IPS-18a (cell line): ENCODE results near the gene CHD1.

Experiments
- H3K27ac ChIP-seq: one replicate; pipeline ENCODE4 v1.5.1; 2013; ENCODE audit warnings: low read length
- H3K27me3 ChIP-seq: one replicate; pipeline ENCODE4 v1.6.1; 2013; ENCODE audit warnings: mild to moderate bottlenecking, low read length; ENCODE audit not compliant: control insufficient read depth, insufficient read depth
- H3K36me3 ChIP-seq: one replicate; pipeline ENCODE4 v1.6.1; 2013; ENCODE audit warnings: low read depth, low read length; ENCODE audit not compliant: control insufficient read depth
- H3K4me1 ChIP-seq: one replicate; pipeline ENCODE4 v1.6.1; 2013; ENCODE audit warnings: low read depth, low read length; ENCODE audit not compliant: control insufficient read depth
- H3K4me3 ChIP-seq: one replicate; pipeline ENCODE4 v1.5.1; 2013; ENCODE audit warnings: low read length
- H3K9ac ChIP-seq: one replicate; pipeline ENCODE4 v1.6.1; 2013; ENCODE audit warnings: mild to moderate bottlenecking, low read length, moderate library complexity
- H3K9me3 ChIP-seq: one replicate; pipeline ENCODE4 v1.6.1; 2013; ENCODE audit warnings: low read depth, low read length; ENCODE audit not compliant: control insufficient read depth

The CHD1 gene

GRCh38 chr5:98934546-98934945, 5.7 kb upstream of the CHD1 start:
- Histone ChIP-seq H3K9ac (no peak overlapping the region), H3K4me1 (peaks cover 21% of the 10 kb centered on the region), H3K27ac (no peak overlapping the region), H3K27me3 (no peaks in the 10 kb centered on the region), H3K9me3 (no peaks in the 10 kb centered on the region), H3K4me3 (no peak overlapping the region), H3K36me3 (no peaks in the 10 kb centered on the region)

DNA sequence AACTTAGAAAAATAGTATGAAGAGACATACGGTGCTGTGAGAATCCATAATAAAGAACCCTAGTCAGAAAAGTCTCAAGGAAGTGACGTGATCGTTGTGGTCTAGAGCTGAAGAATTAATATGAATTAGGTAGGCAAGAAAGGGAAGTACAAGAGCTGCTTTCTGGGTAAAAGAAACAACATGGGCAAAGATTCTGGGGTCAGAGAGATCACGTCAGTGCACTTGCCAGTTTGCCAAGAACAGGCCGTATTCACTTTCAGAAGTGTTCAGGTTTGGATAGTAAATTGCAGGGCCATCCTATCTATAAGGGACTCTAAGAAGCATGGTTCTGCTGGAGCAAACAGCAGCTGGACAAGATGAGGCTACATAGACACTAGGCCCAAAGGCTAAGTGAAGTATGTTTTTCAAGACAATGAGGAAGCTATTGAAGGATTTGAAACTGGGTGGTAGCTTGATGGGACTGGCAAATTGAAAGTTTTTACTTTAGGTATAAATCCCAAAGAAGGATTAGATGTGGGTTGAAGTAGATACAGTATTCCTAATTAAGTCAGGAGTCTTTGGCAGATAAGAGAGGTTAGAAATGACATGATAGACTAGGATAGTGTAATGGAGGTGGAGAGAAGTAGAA, 4.8 kb upstream of the CHD1 start:
- Histone ChIP-seq H3K4me3 (no peak overlapping the region), H3K36me3 (no peaks in the 10 kb centered on the region), H3K9me3 (no peaks in the 10 kb centered on the region), H3K27me3 (no peaks in the 10 kb centered on the region), H3K9ac (no peak overlapping the region), H3K27ac (no peak overlapping the region), H3K4me1 (peaks cover 15% of the 10 kb centered on the region)

DNA sequence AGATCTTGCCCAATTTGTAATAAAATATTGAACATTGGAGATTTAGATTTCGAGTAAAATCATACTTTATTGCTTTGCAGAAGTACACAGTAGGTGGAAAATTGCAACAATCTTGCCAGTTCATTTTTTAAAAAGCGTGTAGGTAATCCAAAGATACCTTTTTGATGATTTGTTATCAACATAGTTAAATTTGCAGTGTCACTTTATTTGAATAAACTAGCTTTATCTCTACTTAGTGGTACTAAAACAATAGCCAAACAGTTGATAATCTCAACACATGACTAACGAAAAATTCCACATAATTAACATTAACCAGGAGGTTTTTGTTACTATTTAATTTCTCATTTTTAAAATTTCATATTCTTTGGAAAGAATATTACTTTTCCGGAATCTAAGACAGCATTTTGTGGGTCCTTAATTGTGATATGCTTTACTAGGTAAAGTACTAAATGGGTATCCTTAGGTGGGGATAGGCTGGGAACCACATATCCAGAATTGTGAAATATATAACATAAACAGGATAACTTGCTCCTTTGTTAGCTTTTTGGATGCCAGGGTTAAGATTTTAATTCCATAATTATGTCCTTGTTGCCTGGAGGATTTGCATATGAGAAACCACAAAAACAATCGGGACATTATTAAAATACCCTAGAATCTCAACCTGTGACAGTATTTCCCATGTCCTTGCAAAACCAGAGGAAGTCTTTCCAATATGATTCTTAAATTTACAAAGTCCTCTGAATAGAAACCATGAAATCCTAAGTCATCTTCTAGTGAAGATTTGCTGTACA, 2.4 kb upstream of the CHD1 start:
- Histone ChIP-seq H3K4me1 (peaks cover 7% of the 10 kb centered on the region), H3K36me3 (no peaks in the 10 kb centered on the region), H3K27me3 (no peaks in the 10 kb centered on the region), H3K9ac (no peak overlapping the region), H3K9me3 (no peaks in the 10 kb centered on the region), H3K27ac (no peak overlapping the region), H3K4me3 (no peak overlapping the region)

DNA sequence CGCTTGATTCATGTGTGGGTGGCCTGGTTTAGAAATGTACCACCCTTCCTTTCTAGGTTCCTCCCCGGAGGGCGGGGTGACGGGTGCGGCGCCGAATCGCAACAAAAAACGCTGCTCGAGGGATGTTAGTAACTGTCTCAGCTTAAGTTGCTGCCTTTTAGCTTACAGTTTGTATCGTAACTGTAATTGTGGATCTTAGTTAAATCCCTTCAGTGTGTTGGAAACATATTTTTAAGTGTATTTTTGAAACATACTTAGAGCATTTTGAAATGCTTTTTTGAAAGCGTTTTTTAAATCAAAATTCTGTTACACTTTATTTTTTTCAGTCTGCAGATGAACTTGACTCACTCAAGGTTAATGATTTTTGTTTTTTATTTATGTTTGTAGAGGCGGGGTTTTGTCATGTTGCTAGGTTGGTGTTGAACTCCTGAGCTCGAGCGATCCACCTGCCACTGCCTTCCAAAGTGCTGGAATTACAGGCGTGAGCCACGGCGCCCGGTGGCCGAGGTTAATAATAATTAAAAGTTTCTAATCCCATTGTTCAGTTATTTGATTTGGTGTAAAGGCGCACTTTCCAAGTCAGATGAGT, 997 bp upstream of the CHD1 start:
- H3K36me3 ChIP-seq, result peaks cover 12% of the 10 kb centered on the region
- peak overlapping the region; percentile 77 for H3K9ac ChIP-seq
- no peaks in the 10 kb centered on the region for H3K27me3 ChIP-seq
- H3K4me3 ChIP-seq, result peak overlapping the region; percentile 91
- H3K27ac ChIP-seq, result no peak overlapping the region
- no peaks in the 10 kb centered on the region for H3K9me3 ChIP-seq
- peaks cover 7% of the 10 kb centered on the region for H3K4me1 ChIP-seq

DNA sequence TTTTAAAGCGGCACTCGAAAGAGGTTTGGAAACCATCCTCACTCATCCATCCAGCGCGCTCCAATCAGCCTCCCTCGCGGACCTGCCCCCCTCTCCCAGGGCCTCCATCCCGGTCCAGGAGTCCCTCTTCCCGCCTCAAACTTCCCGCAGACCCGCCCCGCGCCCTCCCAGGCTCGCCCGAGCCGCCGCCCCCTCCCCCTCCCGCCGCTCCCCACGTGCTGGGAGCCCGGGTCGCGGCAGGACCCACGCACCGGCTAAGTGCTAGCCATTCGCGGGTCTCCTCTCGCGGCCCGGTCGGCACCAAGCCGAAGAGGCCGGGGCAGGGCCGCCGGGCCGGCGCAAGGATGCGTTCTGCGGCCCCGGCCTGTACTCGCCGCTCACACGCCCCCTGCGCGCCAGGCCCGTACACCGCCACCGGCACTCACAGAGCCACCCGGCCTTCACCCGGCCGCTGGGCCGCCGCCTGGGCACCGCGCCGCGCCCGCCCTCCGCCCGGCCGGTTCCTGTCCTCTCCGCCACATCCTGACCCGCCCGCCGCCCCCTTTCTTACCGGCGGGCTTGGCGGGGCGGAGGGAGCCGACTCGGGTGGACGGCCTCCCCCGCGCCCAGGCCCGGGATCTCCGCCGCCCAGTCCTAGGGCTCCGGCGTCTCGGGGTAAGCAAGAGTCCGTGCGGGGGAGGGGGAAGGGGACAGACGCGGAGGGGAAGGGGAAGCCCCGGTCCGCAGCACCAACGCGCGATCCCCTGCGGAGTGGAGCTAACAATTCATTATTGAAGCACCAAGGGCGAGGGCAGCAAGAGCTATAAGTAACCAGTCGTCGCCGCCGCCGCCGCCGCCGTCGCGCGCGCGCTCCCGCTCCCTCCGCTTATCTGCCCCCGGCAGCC, 576 bp downstream of the CHD1 start:
- Histone ChIP-seq H3K27me3 (no peaks in the 10 kb centered on the region), H3K4me1 (peaks cover 7% of the 10 kb centered on the region), H3K4me3 (peak overlapping the region; percentile 91), H3K9ac (peak overlapping the region; percentile 77), H3K27ac (peak overlapping the region; percentile 31), H3K9me3 (no peaks in the 10 kb centered on the region), H3K36me3 (peaks cover 28% of the 10 kb centered on the region)

- Histone ChIP-seq H3K4me1 (peaks cover 7% of the 10 kb centered on the region), H3K27ac (peak overlapping the region; percentile 1), H3K36me3 (peaks cover 32% of the 10 kb centered on the region), H3K27me3 (no peaks in the 10 kb centered on the region), H3K9me3 (no peaks in the 10 kb centered on the region), H3K9ac (peak overlapping the region; percentile 77), H3K4me3 (peak overlapping the region; percentile 91)
Measured at GRCh38 chr5:98927242-98927988, 1.4 kb downstream of the CHD1 start.

GRCh38 chr5:98923966-98924365, 4.8 kb downstream of the CHD1 start:
- Histone ChIP-seq H3K27ac (no peak overlapping the region), H3K9me3 (no peaks in the 10 kb centered on the region), H3K4me3 (no peak overlapping the region), H3K9ac (no peak overlapping the region), H3K36me3 (peaks cover 54% of the 10 kb centered on the region), H3K27me3 (no peaks in the 10 kb centered on the region), H3K4me1 (no peaks in the 10 kb centered on the region)

- Histone ChIP-seq H3K4me1 (no peaks in the 10 kb centered on the region), H3K4me3 (no peak overlapping the region), H3K9me3 (no peaks in the 10 kb centered on the region), H3K9ac (no peak overlapping the region), H3K27ac (no peak overlapping the region), H3K27me3 (no peaks in the 10 kb centered on the region), H3K36me3 (peaks cover 57% of the 10 kb centered on the region)
Measured at GRCh38 chr5:98921947-98922505, 6.8 kb downstream of the CHD1 start.

- no peaks in the 10 kb centered on the region for H3K27me3 ChIP-seq
- peaks cover 34% of the 10 kb centered on the region for H3K36me3 ChIP-seq
- no peaks in the 10 kb centered on the region for H3K9me3 ChIP-seq
- H3K4me3 ChIP-seq, result no peak overlapping the region
- H3K4me1 ChIP-seq, result no peaks in the 10 kb centered on the region
- no peak overlapping the region for H3K9ac ChIP-seq
- no peak overlapping the region for H3K27ac ChIP-seq
Measured at GRCh38 chr5:98917433-98917832, 11.4 kb downstream of the CHD1 start.

DNA sequence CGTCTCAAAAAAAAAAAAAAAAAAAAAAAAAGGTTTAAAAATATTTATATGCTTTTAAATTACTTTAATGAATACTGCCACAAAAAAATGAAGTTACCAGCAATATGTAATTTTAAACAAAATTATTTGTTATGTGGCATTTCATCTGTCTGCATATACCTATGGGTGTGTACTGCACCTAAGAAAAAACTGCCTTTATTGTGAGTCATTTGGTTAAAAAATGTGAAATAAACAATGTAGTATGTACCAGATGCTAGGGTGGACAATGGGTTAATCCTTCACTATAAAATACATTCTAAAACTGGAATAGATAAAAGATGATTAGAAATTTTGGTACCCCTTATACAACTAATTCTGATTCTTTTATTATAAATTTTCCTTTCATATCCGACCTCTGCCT, 12.3 kb downstream of the CHD1 start:
- no peaks in the 10 kb centered on the region for H3K9me3 ChIP-seq
- no peak overlapping the region for H3K4me3 ChIP-seq
- H3K27me3 ChIP-seq, result no peaks in the 10 kb centered on the region
- H3K4me1 ChIP-seq, result no peaks in the 10 kb centered on the region
- H3K36me3 ChIP-seq, result peaks cover 26% of the 10 kb centered on the region
- no peak overlapping the region for H3K9ac ChIP-seq
- H3K27ac ChIP-seq, result no peak overlapping the region
